WTC11 (cell line): ENCODE results near the gene FAM50B. TPM values are rescaled to one million over a fixed set of nuclear protein-coding genes. Genes with fewer than 3 reads are reported as not detected.

Experiments used
- ATAC-seq: fragments of 200-7000 bp; cut with Tn5 transposase; 2 replicates; pipeline ENCODE4 v1.10.0; 2021; ENCODE audit warnings: mild to moderate bottlenecking, moderate library complexity
- CTCF ChIA-PET: fragments of 300-600 bp; sonication (Branson Sonifier 250); formaldehyde crosslinking; loops from one replicate; lab custom pipeline; 2021; ENCODE audit warnings: antibody characterized with exemption; lab: Charles Lee
- POLR2A ChIA-PET: fragments of 350-600 bp; sonication (Branson Sonifier 250); formaldehyde crosslinking; loops from one replicate; lab custom pipeline; 2021; ENCODE audit warnings: antibody characterized with exemption; lab: Charles Lee
- DNase-seq: peaks from one replicate; pipeline ENCODE4 v3.0.0; 2021; ENCODE audit warnings: low spot score
- H3K27ac Mint-ChIP-seq: 2 replicates; pipeline ENCODE4 v1.8.0; 2021; ENCODE audit warnings: mixed read lengths
- H3K27me3 Mint-ChIP-seq: 2 replicates; pipeline ENCODE4 v1.8.0; 2021; ENCODE audit warnings: low read depth, mild to moderate bottlenecking, moderate library complexity, mixed read lengths
- H3K36me3 Mint-ChIP-seq: 2 replicates; pipeline ENCODE4 v1.8.0; 2021; ENCODE audit warnings: mixed read lengths
- H3K4me1 Mint-ChIP-seq: 2 replicates; pipeline ENCODE4 v1.8.0; 2022; ENCODE audit warnings: mixed read lengths
- H3K4me3 Mint-ChIP-seq: 2 replicates; pipeline ENCODE4 v1.8.0; 2021; ENCODE audit warnings: mild to moderate bottlenecking, moderate library complexity, mixed read lengths
- H3K9me3 Mint-ChIP-seq: 2 replicates; pipeline ENCODE4 v1.8.0; 2021; ENCODE audit warnings: mixed read lengths
- ATF1 ChIP-seq: sonication (generic); formaldehyde crosslinking; IDR thresholded peaks from 2 replicates; pipeline ENCODE4 v1.8.1; 2023; ENCODE audit warnings: mild to moderate bottlenecking, moderate library complexity, missing genetic modification reagents
- CBFB ChIP-seq: sonication (generic); formaldehyde crosslinking; IDR thresholded peaks from 2 replicates; pipeline ENCODE4 v1.8.1; 2022; ENCODE audit warnings: mild to moderate bottlenecking, low read depth, missing genetic modification reagents
- GRHL2 ChIP-seq: fragments of 250-450 bp; sonication (Bioruptor Pico); IDR thresholded peaks from 2 replicates; pipeline ENCODE4 v1.8.0; 2022; ENCODE audit warnings: mild to moderate bottlenecking, moderate library complexity; ENCODE audit not compliant: insufficient replicate concordance, severe bottlenecking
- GTF2I ChIP-seq: fragments of 250-450 bp; sonication (Bioruptor Pico); conservative IDR thresholded peaks from 2 replicates; pipeline ENCODE4 v1.4.0; 2021; ENCODE audit warnings: mild to moderate bottlenecking
- JAZF1 ChIP-seq: fragments of 250-450 bp; sonication (Bioruptor Pico); IDR thresholded peaks from 2 replicates; pipeline ENCODE4 v1.9.0; 2021; ENCODE audit warnings: moderate library complexity, mild to moderate bottlenecking, inconsistent platforms
- RELA ChIP-seq: sonication (generic); formaldehyde crosslinking; IDR thresholded peaks from 2 replicates; pipeline ENCODE4 v1.8.1; 2022; ENCODE audit warnings: missing genetic modification reagents, mild to moderate bottlenecking, borderline replicate concordance
- SOX15 ChIP-seq: fragments of 250-450 bp; sonication (Bioruptor Pico); IDR thresholded peaks from 2 replicates; pipeline ENCODE4 v1.9.0; 2021; ENCODE audit warnings: mild to moderate bottlenecking
- TCF7 ChIP-seq: sonication (generic); formaldehyde crosslinking; IDR thresholded peaks from 2 replicates; pipeline ENCODE4 v1.8.0; 2022; ENCODE audit warnings: mild to moderate bottlenecking, low read depth, missing genetic modification reagents, moderate library complexity
- TEAD1 ChIP-seq: sonication (generic); formaldehyde crosslinking; IDR thresholded peaks from 2 replicates; pipeline ENCODE4 v1.8.0; 2022; ENCODE audit warnings: mild to moderate bottlenecking, missing genetic modification reagents
- TEAD4 ChIP-seq: sonication (generic); formaldehyde crosslinking; IDR thresholded peaks from 2 replicates; pipeline ENCODE4 v1.8.0; 2022; ENCODE audit warnings: mild to moderate bottlenecking, missing genetic modification reagents
- TP53 ChIP-seq: sonication (generic); formaldehyde crosslinking; IDR thresholded peaks from 2 replicates; pipeline ENCODE4 v1.8.1; 2023; ENCODE audit warnings: mild to moderate bottlenecking, missing genetic modification reagents
- ZBTB21 ChIP-seq: sonication (generic); formaldehyde crosslinking; IDR thresholded peaks from 2 replicates; pipeline ENCODE4 v1.8.1; 2023; ENCODE audit warnings: mild to moderate bottlenecking, missing genetic modification reagents, borderline replicate concordance
- ZNF423 ChIP-seq: fragments of 250-450 bp; sonication (Bioruptor Pico); IDR thresholded peaks from 2 replicates; pipeline ENCODE4 v2.1.2; 2022; ENCODE audit warnings: mild to moderate bottlenecking, moderate library complexity
- total RNA-seq: library from RNA; stranded (reverse); gene quantifications from 3 replicates; pipeline ENCODE4 v1.2.3, GENCODE V29; 2021
- TF ChIP-seq, protein P1 (sequence below): sonication (generic); formaldehyde crosslinking; IDR thresholded peaks from 2 replicates; pipeline ENCODE4 v1.8.0; 2022; ENCODE audit warnings: mild to moderate bottlenecking, missing genetic modification reagents
- TF ChIP-seq, protein P2 (sequence below): sonication (generic); formaldehyde crosslinking; IDR thresholded peaks from 2 replicates; pipeline ENCODE4 v1.8.1; 2022; ENCODE audit warnings: low read depth, mild to moderate bottlenecking, moderate library complexity, missing genetic modification reagents, borderline replicate concordance
- TF ChIP-seq, protein P3 (sequence below): sonication (generic); formaldehyde crosslinking; IDR thresholded peaks from 2 replicates; pipeline ENCODE4 v1.8.1; 2023; ENCODE audit warnings: mild to moderate bottlenecking, missing genetic modification reagents
- TF ChIP-seq, protein P4 (sequence below): sonication (generic); formaldehyde crosslinking; IDR thresholded peaks from 2 replicates; pipeline ENCODE4 v1.8.1; 2023; ENCODE audit warnings: mild to moderate bottlenecking, moderate library complexity, missing genetic modification reagents
- TF ChIP-seq, protein P5 (sequence below): sonication (generic); formaldehyde crosslinking; IDR thresholded peaks from 2 replicates; pipeline ENCODE4 v1.8.0; 2022; ENCODE audit warnings: mild to moderate bottlenecking, missing genetic modification reagents

Gene FAM50B
- total RNA-seq, 1 experiment from 2014 or later: 2.1 TPM

DNA sequence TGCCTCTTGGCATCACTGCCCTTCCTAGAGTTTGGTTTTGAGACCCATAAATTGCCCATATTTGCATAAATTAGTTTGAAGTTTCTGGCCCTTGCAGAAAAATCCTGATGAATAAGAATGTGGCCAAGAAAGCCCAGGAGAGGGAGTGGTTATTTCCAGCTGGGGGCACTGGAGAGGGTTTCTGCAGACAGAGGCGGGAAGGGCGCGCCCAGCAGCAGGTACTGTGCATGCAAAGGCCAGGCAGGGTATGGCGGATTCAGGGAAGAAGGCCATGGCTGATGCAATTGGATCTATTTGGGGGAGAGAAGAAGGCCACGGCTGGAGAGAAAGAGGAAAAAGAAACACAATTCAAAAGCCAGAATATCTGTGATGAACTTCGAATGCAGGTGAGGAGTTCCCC, 49.5 kb upstream of the FAM50B start (continued):
- TF ChIP-seq, protein P1, sequence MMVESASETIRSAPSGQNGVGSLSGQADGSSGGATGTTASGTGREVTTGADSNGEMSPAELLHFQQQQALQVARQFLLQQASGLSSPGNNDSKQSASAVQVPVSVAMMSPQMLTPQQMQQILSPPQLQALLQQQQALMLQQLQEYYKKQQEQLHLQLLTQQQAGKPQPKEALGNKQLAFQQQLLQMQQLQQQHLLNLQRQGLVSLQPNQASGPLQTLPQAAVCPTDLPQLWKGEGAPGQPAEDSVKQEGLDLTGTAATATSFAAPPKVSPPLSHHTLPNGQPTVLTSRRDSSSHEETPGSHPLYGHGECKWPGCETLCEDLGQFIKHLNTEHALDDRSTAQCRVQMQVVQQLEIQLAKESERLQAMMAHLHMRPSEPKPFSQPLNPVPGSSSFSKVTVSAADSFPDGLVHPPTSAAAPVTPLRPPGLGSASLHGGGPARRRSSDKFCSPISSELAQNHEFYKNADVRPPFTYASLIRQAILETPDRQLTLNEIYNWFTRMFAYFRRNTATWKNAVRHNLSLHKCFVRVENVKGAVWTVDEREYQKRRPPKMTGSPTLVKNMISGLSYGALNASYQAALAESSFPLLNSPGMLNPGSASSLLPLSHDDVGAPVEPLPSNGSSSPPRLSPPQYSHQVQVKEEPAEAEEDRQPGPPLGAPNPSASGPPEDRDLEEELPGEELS (CRISPR knock-in tag): no peak
- TF ChIP-seq SOX15 (CRISPR knock-in tag): no peak
- no peak for TF ChIP-seq JAZF1 (CRISPR knock-in tag)
- TF ChIP-seq RELA (CRISPR knock-in tag): no peak

DNA sequence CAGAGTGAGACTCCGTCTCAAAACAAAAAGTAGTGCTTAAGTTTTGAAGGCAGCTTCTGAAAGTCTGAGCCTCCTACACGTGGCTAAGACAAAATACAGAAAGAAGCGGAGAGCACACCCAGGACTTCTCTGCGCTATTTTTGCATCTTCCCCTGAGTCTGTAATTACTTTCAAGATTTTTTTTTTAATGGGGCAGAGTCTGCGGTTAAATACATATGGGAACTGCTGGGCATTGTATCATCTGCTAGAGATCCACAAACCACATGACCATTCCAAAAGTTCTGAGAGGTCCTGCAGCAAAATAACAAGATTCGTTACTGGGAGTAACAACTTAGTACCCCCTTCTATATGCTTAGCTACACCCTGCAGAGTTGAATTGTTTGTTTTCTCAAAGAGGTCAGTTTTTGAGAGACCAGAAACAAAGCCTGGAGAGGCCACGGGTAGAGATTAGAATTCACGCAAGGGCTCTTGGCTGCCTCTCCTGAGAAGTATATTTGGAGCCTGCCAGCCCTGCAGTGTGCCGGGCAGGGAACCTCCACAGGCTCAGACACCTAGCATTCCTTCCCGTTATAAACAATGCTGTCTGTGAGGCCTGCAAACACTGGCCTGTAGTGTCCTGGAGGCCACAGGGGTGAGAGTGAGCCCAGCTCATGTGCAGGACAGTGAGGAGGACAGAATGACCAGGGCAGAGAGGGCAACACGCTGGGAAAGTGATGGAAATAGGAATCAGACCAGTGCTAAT, 48.2 kb upstream of the FAM50B start:
- H3K4me1 Mint-ChIP-seq: peaks cover 17% of the 10 kb centered on the region
- ChIA-PET CTCF (interaction anchor here (1.0 to 2.0 kb wide), 2 partner anchors 48 kb away, joined by 6 to 7 read pairs; partner anchors contain the start of gene FAM50B), POLR2A (no interaction called here)
- no peak overlapping the region for H3K4me3 Mint-ChIP-seq
- no peaks in the 10 kb centered on the region for H3K9me3 Mint-ChIP-seq
- H3K27ac Mint-ChIP-seq: no peak overlapping the region; the same call in 1 of the 2 replicates
- H3K27me3 Mint-ChIP-seq: peaks cover 6% of the 10 kb centered on the region
- ATAC-seq (peak; percentile 32; the same call in 1 of the 2 replicates), DNase-seq (no peak)
- H3K36me3 Mint-ChIP-seq: no peaks in the 10 kb centered on the region
- no peak for TF ChIP-seq TP53 (CRISPR knock-in tag)
- TF ChIP-seq TEAD4: no peak
- TF ChIP-seq RELA (CRISPR knock-in tag): no peak
- TF ChIP-seq, protein P2, sequence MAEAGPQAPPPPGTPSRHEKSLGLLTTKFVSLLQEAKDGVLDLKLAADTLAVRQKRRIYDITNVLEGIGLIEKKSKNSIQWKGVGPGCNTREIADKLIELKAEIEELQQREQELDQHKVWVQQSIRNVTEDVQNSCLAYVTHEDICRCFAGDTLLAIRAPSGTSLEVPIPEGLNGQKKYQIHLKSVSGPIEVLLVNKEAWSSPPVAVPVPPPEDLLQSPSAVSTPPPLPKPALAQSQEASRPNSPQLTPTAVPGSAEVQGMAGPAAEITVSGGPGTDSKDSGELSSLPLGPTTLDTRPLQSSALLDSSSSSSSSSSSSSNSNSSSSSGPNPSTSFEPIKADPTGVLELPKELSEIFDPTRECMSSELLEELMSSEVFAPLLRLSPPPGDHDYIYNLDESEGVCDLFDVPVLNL (CRISPR knock-in tag): no peak
- TF ChIP-seq, all 79 proteins: peak for 0

DNA sequence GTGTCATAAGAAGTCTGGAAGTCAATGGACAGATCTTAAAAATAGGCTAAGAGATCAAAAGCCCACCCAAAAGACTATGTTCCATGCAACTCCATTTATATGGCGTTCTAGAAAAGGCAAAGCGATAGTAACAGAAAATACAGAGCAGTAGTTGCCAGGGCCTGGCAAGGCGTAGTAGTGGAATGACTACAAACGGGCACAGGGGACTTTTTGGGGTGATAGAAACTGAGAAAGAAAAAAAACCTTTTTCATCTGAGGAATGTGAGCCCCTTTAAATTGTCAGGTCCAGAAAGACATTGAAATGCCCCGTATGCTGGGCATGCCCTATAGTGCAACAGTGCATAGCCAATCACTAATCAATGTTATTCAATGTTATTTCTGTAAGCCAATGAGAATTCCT, 47.2 kb upstream of the FAM50B start:
- no peak for ATAC-seq
- DNase-seq: no peak
- ChIA-PET CTCF (interaction anchor here (1.0 kb wide), 1 partner anchor 47 kb away, joined by 6 read pairs; the partner anchor contains the start of gene FAM50B), POLR2A (interaction anchor here (0.7 kb wide), 1 partner anchor 14 kb away, joined by 4 read pairs; no protein-coding TSS in a partner anchor)
- no peak for TF ChIP-seq TEAD1 (CRISPR knock-in tag)
- no peak for TF ChIP-seq TEAD4
- TF ChIP-seq, protein P3, sequence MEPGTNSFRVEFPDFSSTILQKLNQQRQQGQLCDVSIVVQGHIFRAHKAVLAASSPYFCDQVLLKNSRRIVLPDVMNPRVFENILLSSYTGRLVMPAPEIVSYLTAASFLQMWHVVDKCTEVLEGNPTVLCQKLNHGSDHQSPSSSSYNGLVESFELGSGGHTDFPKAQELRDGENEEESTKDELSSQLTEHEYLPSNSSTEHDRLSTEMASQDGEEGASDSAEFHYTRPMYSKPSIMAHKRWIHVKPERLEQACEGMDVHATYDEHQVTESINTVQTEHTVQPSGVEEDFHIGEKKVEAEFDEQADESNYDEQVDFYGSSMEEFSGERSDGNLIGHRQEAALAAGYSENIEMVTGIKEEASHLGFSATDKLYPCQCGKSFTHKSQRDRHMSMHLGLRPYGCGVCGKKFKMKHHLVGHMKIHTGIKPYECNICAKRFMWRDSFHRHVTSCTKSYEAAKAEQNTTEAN (CRISPR knock-in tag): no peak
- TF ChIP-seq GRHL2 (CRISPR knock-in tag): no peak
- no peak for TF ChIP-seq SOX15 (CRISPR knock-in tag)
- no peak for TF ChIP-seq CBFB (CRISPR knock-in tag)
- TF ChIP-seq ZBTB21: no peak
- TF ChIP-seq TCF7 (CRISPR knock-in tag): no peak
- TF ChIP-seq, protein P4, sequence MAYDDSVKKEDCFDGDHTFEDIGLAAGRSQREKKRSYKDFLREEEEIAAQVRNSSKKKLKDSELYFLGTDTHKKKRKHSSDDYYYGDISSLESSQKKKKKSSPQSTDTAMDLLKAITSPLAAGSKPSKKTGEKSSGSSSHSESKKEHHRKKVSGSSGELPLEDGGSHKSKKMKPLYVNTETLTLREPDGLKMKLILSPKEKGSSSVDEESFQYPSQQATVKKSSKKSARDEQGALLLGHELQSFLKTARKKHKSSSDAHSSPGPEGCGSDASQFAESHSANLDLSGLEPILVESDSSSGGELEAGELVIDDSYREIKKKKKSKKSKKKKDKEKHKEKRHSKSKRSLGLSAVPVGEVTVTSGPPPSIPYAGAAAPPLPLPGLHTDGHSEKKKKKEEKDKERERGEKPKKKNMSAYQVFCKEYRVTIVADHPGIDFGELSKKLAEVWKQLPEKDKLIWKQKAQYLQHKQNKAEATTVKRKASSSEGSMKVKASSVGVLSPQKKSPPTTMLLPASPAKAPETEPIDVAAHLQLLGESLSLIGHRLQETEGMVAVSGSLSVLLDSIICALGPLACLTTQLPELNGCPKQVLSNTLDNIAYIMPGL: no peak
- no peak for TF ChIP-seq GTF2I (CRISPR knock-in tag)
- TF ChIP-seq ATF1 (CRISPR knock-in tag): no peak
- TF ChIP-seq, protein P5, sequence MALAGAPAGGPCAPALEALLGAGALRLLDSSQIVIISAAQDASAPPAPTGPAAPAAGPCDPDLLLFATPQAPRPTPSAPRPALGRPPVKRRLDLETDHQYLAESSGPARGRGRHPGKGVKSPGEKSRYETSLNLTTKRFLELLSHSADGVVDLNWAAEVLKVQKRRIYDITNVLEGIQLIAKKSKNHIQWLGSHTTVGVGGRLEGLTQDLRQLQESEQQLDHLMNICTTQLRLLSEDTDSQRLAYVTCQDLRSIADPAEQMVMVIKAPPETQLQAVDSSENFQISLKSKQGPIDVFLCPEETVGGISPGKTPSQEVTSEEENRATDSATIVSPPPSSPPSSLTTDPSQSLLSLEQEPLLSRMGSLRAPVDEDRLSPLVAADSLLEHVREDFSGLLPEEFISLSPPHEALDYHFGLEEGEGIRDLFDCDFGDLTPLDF (CRISPR knock-in tag): no peak
- no peak for TF ChIP-seq ZNF423 (CRISPR knock-in tag)
- Mint-ChIP-seq H3K4me1 (peaks cover 17% of the 10 kb centered on the region), H3K4me3 (no peak overlapping the region), H3K27me3 (peaks cover 6% of the 10 kb centered on the region), H3K9me3 (no peaks in the 10 kb centered on the region), H3K36me3 (no peaks in the 10 kb centered on the region), H3K27ac (no peak overlapping the region)
